Measurements from ENCODE around the gene GPR156.

Gene GPR156

GRCh38 chr3:120155108-120155507 is 129.9 kb downstream of the GPR156 start:
- Histone ChIP-seq H3K4me3 (peak overlapping the region; percentile 18; the same call in 1 of the 2 replicates), H3K27me3 (no peaks in the 10 kb centered on the region), H3K36me3 (no peaks in the 10 kb centered on the region), H4K20me1 (no peaks in the 10 kb centered on the region), H3K4me2 (no peak overlapping the region), H3K4me1 (no peaks in the 10 kb centered on the region), H3K27ac (no peak overlapping the region), H3K9me3 (peaks cover 34% of the 10 kb centered on the region), H3K9ac (no peak overlapping the region)
- no peak for TF ChIP-seq Cebpa-rat (IDR thresholded peaks at IDR 0.05)

GRCh38 chr3:120153294-120153693 is 131.7 kb downstream of the GPR156 start:
- Histone ChIP-seq H3K9me3 (peaks cover 34% of the 10 kb centered on the region), H3K9ac (no peak overlapping the region), H3K4me2 (no peak overlapping the region), H3K36me3 (no peaks in the 10 kb centered on the region), H3K4me1 (peaks cover 10% of the 10 kb centered on the region), H3K27ac (no peak overlapping the region), H4K20me1 (no peaks in the 10 kb centered on the region), H3K4me3 (no peak overlapping the region), H3K27me3 (no peaks in the 10 kb centered on the region)
- no peak for TF ChIP-seq Cebpa-rat (IDR thresholded peaks at IDR 0.05)

DNA sequence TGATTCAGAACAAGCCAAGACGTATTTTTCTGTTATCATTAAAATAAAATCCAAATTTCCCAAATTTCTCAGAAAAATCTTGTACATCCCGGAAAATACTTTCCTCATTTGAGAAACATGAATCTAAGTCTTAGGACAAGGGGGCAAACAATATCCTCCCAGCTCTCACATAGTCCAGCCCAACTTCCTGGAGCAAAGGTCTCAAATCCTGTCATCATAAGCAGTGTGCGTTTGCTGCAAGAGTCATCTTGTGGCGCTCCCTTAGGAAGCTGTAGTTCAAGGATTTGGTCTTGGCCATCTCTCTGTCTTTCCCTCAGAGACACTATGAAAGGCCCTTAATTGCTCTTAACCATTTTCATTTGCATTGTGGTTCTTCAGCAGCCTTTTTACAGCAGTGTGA is 133.2 kb downstream of the GPR156 start:
- Histone ChIP-seq H3K36me3 (no peaks in the 10 kb centered on the region), H3K4me2 (no peak overlapping the region), H3K27ac (no peak overlapping the region), H3K9me3 (peaks cover 34% of the 10 kb centered on the region), H4K20me1 (no peaks in the 10 kb centered on the region), H3K4me1 (peaks cover 23% of the 10 kb centered on the region), H3K27me3 (no peaks in the 10 kb centered on the region), H3K9ac (no peak overlapping the region), H3K4me3 (no peak overlapping the region)
- no peak for TF ChIP-seq Cebpa-rat (IDR thresholded peaks at IDR 0.05)

GRCh38 chr3:120148187-120148949 is 136.7 kb downstream of the GPR156 start:
- Histone ChIP-seq H3K4me3 (no peak overlapping the region), H3K27ac (no peak overlapping the region), H3K4me1 (peaks cover 23% of the 10 kb centered on the region), H3K4me2 (peak overlapping the region; percentile 66), H3K27me3 (no peaks in the 10 kb centered on the region), H3K36me3 (no peaks in the 10 kb centered on the region), H3K9ac (no peak overlapping the region), H3K9me3 (0 out of 2 replicates have a peak, but pooled peaks cover 6% of the 10 kb centered on the region), H4K20me1 (no peaks in the 10 kb centered on the region)
- TF ChIP-seq Cebpa-rat (IDR thresholded peaks at IDR 0.05), result no peak

DNA sequence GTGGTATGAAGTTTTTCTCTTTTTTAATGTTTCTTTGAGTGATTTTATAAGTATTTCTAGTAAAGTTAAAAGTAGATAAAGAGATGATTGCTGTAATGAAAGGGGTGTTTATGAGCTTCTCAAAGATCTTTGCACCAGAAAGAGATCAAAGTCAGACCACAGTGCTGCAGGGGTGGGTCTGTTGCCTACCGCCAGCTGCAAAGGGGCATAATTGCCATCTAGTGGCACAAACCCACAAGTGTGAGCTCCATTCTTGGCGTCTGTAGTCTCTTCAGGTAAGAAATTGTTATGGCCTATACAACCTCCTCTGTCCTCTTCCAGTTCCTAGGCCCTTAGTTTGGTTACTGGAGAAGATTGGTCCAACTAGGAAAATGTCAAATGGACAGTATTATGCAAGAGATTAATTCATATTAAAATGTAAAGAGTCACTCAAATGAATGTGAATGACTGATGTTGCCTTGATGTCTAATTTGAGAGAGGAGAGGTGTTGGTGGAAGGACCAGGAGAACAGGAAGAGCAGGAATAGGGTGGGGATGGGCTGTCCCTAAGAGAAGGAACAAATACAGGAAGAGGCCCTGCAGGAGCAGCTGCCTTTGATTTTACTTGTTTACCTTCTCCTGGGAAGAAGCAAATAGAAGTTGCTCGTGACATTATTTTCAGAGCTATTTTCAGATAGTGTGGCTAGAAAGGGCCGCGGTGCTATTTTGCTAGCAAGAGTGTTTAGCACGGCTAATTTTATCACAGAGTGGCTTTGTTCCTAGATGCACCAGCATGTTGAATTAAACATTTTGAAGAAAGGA is 137.8 kb downstream of the GPR156 start:
- Histone ChIP-seq H3K27ac (no peak overlapping the region), H3K4me3 (no peak overlapping the region), H3K9ac (no peak overlapping the region), H3K36me3 (no peaks in the 10 kb centered on the region), H3K27me3 (no peaks in the 10 kb centered on the region), H3K4me1 (peaks cover 23% of the 10 kb centered on the region), H4K20me1 (no peaks in the 10 kb centered on the region), H3K4me2 (peak overlapping the region; percentile 66), H3K9me3 (no peaks in the 10 kb centered on the region)
- TF ChIP-seq Cebpa-rat (IDR thresholded peaks at IDR 0.05), result no peak

DNA sequence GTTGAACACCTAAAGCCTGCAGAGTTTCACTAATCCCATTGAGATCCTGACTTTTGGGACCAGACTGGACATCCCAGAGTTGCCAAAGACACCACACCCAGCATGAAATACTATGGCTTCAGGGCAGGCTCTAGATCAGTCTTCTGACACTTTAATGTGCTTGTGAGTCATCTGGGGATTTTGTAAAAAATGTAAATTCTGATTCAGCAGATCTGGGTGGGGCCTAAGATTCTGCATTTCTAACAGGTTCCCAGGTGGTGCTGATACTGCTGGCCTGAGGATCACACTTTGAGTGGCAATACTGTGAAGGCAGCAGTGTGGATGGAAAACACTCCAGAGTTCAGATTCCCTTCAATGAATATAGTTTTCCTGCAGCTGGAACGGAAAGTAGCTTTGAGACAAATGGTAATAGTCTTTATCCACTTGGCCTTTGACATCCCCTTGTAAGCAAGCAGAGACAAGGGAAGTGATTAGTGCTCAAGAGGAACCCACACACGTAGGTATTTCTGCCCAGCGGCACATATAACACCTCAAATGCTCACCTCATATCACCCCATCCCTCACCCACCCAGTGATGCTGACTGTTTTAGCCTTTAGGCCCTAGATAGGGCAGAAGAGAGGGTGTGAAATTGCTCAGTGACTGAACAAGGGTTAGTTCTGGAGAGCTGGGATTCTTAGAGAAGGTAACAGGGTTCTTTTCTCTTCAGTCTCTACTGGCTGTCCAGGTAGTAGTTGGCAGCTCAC is 139.3 kb downstream of the GPR156 start:
- no peak overlapping the region for H3K4me2 ChIP-seq
- no peak for TF ChIP-seq Cebpa-rat (IDR thresholded peaks at IDR 0.05)
- no peaks in the 10 kb centered on the region for H3K27me3 ChIP-seq
- H3K9ac ChIP-seq, result no peak overlapping the region
- no peaks in the 10 kb centered on the region for H3K9me3 ChIP-seq
- H3K4me1 ChIP-seq, result peaks cover 23% of the 10 kb centered on the region
- no peak overlapping the region for H3K27ac ChIP-seq
- no peaks in the 10 kb centered on the region for H4K20me1 ChIP-seq
- H3K36me3 ChIP-seq, result no peaks in the 10 kb centered on the region
- no peak overlapping the region for H3K4me3 ChIP-seq

GRCh38 chr3:120144267-120144666 is 140.8 kb downstream of the GPR156 start:
- Histone ChIP-seq H3K9me3 (peaks cover 9% of the 10 kb centered on the region; the same call in 1 of the 2 replicates), H3K36me3 (no peaks in the 10 kb centered on the region), H3K4me2 (no peak overlapping the region), H3K27ac (no peak overlapping the region), H3K9ac (no peak overlapping the region), H3K4me3 (no peak overlapping the region), H4K20me1 (no peaks in the 10 kb centered on the region), H3K27me3 (no peaks in the 10 kb centered on the region), H3K4me1 (peaks cover 23% of the 10 kb centered on the region)
- TF ChIP-seq Cebpa-rat (IDR thresholded peaks at IDR 0.05), result no peak

GRCh38 chr3:120143676-120144075 is 141.3 kb downstream of the GPR156 start:
- no peak overlapping the region for H3K4me3 ChIP-seq
- no peaks in the 10 kb centered on the region for H3K36me3 ChIP-seq
- no peak overlapping the region for H3K4me2 ChIP-seq
- no peak overlapping the region for H3K27ac ChIP-seq
- no peaks in the 10 kb centered on the region for H4K20me1 ChIP-seq
- TF ChIP-seq Cebpa-rat (IDR thresholded peaks at IDR 0.05), result no peak
- peaks cover 9% of the 10 kb centered on the region; the same call in 1 of the 2 replicates for H3K9me3 ChIP-seq
- no peaks in the 10 kb centered on the region for H3K27me3 ChIP-seq
- H3K4me1 ChIP-seq, result peaks cover 17% of the 10 kb centered on the region
- H3K9ac ChIP-seq, result no peak overlapping the region

DNA sequence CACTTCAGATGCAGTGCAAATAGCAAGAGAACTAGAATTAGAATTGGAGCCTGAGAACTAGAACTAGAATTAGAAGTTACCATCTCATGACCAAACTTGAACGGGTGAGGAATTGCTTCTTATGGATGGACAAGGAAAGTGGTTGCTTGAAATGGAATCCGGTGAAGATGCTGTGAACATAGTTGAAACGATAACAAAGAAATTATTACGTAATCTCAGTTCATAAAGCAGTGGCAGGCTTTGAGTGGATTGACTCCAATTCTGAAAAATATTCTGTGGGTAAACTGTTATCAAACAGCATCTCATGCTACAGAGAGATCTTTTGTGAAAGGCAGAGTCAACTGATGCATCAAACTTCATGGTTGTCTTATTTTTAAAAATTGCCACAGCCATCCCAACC is 142.8 kb downstream of the GPR156 start:
- no peaks in the 10 kb centered on the region for H4K20me1 ChIP-seq
- no peak overlapping the region for H3K27ac ChIP-seq
- peaks cover 9% of the 10 kb centered on the region; the same call in 1 of the 2 replicates for H3K9me3 ChIP-seq
- peak; percentile 50; the same call in 1 of the 2 replicates for TF ChIP-seq Cebpa-rat (IDR thresholded peaks at IDR 0.05)
- H3K4me1 ChIP-seq, result peaks cover 3% of the 10 kb centered on the region
- H3K9ac ChIP-seq, result no peak overlapping the region
- no peak overlapping the region for H3K4me2 ChIP-seq
- no peak overlapping the region for H3K4me3 ChIP-seq
- H3K36me3 ChIP-seq, result no peaks in the 10 kb centered on the region
- no peaks in the 10 kb centered on the region for H3K27me3 ChIP-seq

Data from BLaER1 (cell line).